ENCODE results near the gene MRTFA.

DNA sequence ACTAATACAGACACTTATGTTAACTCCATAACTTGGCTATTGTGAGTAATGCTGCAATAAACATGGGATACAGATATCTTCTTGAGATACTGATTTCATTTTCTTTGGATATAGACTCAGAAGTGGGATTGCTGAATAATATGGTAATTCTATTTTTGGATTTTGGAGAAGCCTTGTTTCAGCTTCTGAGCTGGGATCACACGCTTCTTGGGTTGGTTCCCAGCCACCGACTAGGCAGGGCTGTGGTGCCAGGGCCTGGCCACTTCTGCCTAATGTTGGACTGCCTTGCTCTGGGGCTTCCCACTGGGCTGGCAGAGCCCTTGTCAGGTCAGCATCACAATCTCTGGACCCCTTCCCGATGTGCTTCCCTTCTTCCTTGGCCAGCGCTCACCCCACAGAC is 28.8 kb upstream of the MRTFA start:
- TF ChIP-seq, protein P1, sequence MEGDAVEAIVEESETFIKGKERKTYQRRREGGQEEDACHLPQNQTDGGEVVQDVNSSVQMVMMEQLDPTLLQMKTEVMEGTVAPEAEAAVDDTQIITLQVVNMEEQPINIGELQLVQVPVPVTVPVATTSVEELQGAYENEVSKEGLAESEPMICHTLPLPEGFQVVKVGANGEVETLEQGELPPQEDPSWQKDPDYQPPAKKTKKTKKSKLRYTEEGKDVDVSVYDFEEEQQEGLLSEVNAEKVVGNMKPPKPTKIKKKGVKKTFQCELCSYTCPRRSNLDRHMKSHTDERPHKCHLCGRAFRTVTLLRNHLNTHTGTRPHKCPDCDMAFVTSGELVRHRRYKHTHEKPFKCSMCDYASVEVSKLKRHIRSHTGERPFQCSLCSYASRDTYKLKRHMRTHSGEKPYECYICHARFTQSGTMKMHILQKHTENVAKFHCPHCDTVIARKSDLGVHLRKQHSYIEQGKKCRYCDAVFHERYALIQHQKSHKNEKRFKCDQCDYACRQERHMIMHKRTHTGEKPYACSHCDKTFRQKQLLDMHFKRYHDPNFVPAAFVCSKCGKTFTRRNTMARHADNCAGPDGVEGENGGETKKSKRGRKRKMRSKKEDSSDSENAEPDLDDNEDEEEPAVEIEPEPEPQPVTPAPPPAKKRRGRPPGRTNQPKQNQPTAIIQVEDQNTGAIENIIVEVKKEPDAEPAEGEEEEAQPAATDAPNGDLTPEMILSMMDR (IDR thresholded peaks at IDR 0.05) = no peak
- no peak for TF ChIP-seq POLR2A (IDR thresholded peaks at IDR 0.05)

Data from adrenal gland (tissue), 5 donors.